Activated CD4-positive, alpha-beta T cell treated with anti-CD3 and anti-CD28 coated beads for 48 hours (primary cell): ENCODE measurements around the gene ZNF883.

Source experiments
- DNase-seq: peaks from one replicate; pipeline ENCODE4 v3.0.0-alpha.2; 2020

ZNF883 gene

GRCh38 chr9:112917047-112917986 is 94.7 kb downstream of the ZNF883 start:
- DNase-seq = no peak

GRCh38 chr9:112914524-112914923 is 97.5 kb downstream of the ZNF883 start:
- DNase-seq = no peak

- no peak for DNase-seq
Observed at GRCh38 chr9:112913326-112913725, 98.7 kb downstream of the ZNF883 start.

- no peak for DNase-seq
Observed at GRCh38 chr9:112912636-112913035, 99.4 kb downstream of the ZNF883 start.

- DNase-seq = no peak
Observed at GRCh38 chr9:112911736-112912135, 100.3 kb downstream of the ZNF883 start.
